Measurements from ENCODE around the gene FBXO4. TPM values are rescaled to one million over a fixed set of nuclear protein-coding genes. Genes with fewer than 3 reads are reported as not detected.

Gene FBXO4
- total and polyA plus RNA-seq, 2 experiments from 2014 or later, result 0.63 to 0.74 TPM

DNA sequence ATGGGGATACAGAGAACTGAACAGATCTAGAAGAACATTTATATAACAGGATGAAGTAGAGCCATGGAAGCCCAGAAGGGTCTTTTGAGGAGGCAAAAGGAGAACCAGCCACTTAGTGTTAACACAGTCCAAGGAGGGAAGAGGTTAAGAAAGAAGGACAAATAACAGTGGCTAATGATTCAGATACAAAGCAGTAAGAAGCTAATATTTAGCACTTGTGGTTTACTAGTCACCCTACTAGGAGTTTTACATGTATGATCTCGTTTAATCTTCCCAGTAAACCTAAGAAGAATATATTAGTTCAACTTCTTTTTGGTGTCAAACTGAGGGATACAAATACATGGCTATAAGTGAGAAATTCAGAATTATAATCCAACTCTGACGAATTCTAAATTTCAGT is 7.7 kb downstream of the FBXO4 start:
- Mint-ChIP-seq H3K36me3 (ENCODE audit: low read depth) (no peaks in the 10 kb centered on the region), H3K4me1 (peaks cover 6% of the 10 kb centered on the region; the same call in 2 of the 3 replicates), H3K27ac (no peak overlapping the region), H3K27me3 (ENCODE audit: insufficient read depth, low read depth, poor library complexity) (no peaks in the 10 kb centered on the region), H3K9me3 (no peaks in the 10 kb centered on the region), H3K4me3 (no peak overlapping the region)
- DNase-seq (ENCODE audit: low spot score) (no peak), ATAC-seq (no peak)
- Histone ChIP-seq H4K20me1 (replicated peaks; ENCODE audit: insufficient read depth) (no peaks in the 10 kb centered on the region), H3F3A (replicated peaks; ENCODE audit: low read depth) (no peaks in the 10 kb centered on the region), H3K4me1 (ENCODE audit: insufficient read depth) (no peaks in the 10 kb centered on the region), H3K27me3 (ENCODE audit: insufficient read depth) (no peaks in the 10 kb centered on the region), H3K4me2 (no peak overlapping the region), H3K79me2 (replicated peaks; ENCODE audit: insufficient read depth) (no peaks in the 10 kb centered on the region), H3K9me2 (ENCODE audit: insufficient read depth) (0 out of 2 replicates have a peak, but pooled peaks cover 6% of the 10 kb centered on the region), H3K27ac (ENCODE audit: low read depth) (no peak overlapping the region), H3K36me3 (ENCODE audit: insufficient read depth) (no peaks in the 10 kb centered on the region), H2AFZ (no peak overlapping the region), H3K4me3 (no peak overlapping the region)
- TF ChIP-seq, protein P1, sequence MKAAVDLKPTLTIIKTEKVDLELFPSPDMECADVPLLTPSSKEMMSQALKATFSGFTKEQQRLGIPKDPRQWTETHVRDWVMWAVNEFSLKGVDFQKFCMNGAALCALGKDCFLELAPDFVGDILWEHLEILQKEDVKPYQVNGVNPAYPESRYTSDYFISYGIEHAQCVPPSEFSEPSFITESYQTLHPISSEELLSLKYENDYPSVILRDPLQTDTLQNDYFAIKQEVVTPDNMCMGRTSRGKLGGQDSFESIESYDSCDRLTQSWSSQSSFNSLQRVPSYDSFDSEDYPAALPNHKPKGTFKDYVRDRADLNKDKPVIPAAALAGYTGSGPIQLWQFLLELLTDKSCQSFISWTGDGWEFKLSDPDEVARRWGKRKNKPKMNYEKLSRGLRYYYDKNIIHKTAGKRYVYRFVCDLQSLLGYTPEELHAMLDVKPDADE (IDR thresholded peaks at IDR 0.05), result no peak

DNA sequence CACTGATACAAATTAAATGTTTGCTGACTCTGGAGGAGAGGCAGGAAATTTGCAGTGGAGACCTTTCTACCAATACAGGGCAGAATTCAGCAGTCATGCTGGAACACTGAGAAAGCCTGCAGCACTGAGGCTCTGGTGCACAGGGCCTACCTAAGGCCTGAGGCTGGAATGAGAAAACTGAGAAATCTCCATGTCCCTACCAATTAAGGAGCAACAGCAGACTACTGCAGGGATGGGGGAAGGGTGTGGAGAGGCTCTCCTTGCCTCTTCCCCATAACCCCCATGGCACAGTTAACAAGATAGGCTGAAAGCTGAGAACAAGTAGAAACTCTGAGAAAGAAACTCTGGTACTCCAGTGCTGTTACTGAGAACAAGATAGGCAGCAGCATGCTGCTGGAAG is 10.5 kb downstream of the FBXO4 start:
- Histone ChIP-seq H3K27me3 (ENCODE audit: insufficient read depth) (no peaks in the 10 kb centered on the region), H3K4me2 (no peak overlapping the region), H3K36me3 (ENCODE audit: insufficient read depth) (no peaks in the 10 kb centered on the region), H3K4me1 (ENCODE audit: insufficient read depth) (no peaks in the 10 kb centered on the region), H3K4me3 (no peak overlapping the region), H3K9me2 (ENCODE audit: insufficient read depth) (0 out of 2 replicates have a peak, but pooled peaks cover 6% of the 10 kb centered on the region), H3K79me2 (replicated peaks; ENCODE audit: insufficient read depth) (no peaks in the 10 kb centered on the region), H3K27ac (ENCODE audit: low read depth) (no peak overlapping the region), H4K20me1 (replicated peaks; ENCODE audit: insufficient read depth) (no peaks in the 10 kb centered on the region), H2AFZ (peak overlapping the region; percentile 81), H3F3A (replicated peaks; ENCODE audit: low read depth) (no peaks in the 10 kb centered on the region)
- Mint-ChIP-seq H3K36me3 (ENCODE audit: low read depth) (no peaks in the 10 kb centered on the region), H3K4me3 (no peak overlapping the region), H3K9me3 (no peaks in the 10 kb centered on the region), H3K27me3 (ENCODE audit: insufficient read depth, low read depth, poor library complexity) (no peaks in the 10 kb centered on the region), H3K4me1 (peaks cover 6% of the 10 kb centered on the region; the same call in 2 of the 3 replicates), H3K27ac (peak overlapping the region; percentile 55)
- DNase-seq (ENCODE audit: low spot score) (peak; percentile 9), ATAC-seq (peak; percentile 67)
- TF ChIP-seq NANOG (IDR thresholded peaks at IDR 0.05; ENCODE audit: borderline replicate concordance) (no peak), STAT1 (IDR thresholded peaks at IDR 0.05; ENCODE audit: unreplicated experiment) (no peak), POLR2AphosphoS5 (IDR thresholded peaks at IDR 0.05; ENCODE audit: low read depth) (no peak), ZNF114 (CRISPR knock-in tag; IDR thresholded peaks at IDR 0.05) (no peak), JUNB (IDR thresholded peaks at IDR 0.05; ENCODE audit: unreplicated experiment) (no peak), EZH2phosphoT487 (IDR thresholded peaks at IDR 0.05; ENCODE audit: unreplicated experiment) (no peak), EZH2 (IDR thresholded peaks at IDR 0.05; ENCODE audit: low read depth, unreplicated experiment) (no peak), CREB1 (CRISPR knock-in tag; IDR thresholded peaks at IDR 0.05; ENCODE audit: low read depth) (no peak)
- TF ChIP-seq, protein P1 (IDR thresholded peaks at IDR 0.05), result no peak
- TF ChIP-seq, protein P2, sequence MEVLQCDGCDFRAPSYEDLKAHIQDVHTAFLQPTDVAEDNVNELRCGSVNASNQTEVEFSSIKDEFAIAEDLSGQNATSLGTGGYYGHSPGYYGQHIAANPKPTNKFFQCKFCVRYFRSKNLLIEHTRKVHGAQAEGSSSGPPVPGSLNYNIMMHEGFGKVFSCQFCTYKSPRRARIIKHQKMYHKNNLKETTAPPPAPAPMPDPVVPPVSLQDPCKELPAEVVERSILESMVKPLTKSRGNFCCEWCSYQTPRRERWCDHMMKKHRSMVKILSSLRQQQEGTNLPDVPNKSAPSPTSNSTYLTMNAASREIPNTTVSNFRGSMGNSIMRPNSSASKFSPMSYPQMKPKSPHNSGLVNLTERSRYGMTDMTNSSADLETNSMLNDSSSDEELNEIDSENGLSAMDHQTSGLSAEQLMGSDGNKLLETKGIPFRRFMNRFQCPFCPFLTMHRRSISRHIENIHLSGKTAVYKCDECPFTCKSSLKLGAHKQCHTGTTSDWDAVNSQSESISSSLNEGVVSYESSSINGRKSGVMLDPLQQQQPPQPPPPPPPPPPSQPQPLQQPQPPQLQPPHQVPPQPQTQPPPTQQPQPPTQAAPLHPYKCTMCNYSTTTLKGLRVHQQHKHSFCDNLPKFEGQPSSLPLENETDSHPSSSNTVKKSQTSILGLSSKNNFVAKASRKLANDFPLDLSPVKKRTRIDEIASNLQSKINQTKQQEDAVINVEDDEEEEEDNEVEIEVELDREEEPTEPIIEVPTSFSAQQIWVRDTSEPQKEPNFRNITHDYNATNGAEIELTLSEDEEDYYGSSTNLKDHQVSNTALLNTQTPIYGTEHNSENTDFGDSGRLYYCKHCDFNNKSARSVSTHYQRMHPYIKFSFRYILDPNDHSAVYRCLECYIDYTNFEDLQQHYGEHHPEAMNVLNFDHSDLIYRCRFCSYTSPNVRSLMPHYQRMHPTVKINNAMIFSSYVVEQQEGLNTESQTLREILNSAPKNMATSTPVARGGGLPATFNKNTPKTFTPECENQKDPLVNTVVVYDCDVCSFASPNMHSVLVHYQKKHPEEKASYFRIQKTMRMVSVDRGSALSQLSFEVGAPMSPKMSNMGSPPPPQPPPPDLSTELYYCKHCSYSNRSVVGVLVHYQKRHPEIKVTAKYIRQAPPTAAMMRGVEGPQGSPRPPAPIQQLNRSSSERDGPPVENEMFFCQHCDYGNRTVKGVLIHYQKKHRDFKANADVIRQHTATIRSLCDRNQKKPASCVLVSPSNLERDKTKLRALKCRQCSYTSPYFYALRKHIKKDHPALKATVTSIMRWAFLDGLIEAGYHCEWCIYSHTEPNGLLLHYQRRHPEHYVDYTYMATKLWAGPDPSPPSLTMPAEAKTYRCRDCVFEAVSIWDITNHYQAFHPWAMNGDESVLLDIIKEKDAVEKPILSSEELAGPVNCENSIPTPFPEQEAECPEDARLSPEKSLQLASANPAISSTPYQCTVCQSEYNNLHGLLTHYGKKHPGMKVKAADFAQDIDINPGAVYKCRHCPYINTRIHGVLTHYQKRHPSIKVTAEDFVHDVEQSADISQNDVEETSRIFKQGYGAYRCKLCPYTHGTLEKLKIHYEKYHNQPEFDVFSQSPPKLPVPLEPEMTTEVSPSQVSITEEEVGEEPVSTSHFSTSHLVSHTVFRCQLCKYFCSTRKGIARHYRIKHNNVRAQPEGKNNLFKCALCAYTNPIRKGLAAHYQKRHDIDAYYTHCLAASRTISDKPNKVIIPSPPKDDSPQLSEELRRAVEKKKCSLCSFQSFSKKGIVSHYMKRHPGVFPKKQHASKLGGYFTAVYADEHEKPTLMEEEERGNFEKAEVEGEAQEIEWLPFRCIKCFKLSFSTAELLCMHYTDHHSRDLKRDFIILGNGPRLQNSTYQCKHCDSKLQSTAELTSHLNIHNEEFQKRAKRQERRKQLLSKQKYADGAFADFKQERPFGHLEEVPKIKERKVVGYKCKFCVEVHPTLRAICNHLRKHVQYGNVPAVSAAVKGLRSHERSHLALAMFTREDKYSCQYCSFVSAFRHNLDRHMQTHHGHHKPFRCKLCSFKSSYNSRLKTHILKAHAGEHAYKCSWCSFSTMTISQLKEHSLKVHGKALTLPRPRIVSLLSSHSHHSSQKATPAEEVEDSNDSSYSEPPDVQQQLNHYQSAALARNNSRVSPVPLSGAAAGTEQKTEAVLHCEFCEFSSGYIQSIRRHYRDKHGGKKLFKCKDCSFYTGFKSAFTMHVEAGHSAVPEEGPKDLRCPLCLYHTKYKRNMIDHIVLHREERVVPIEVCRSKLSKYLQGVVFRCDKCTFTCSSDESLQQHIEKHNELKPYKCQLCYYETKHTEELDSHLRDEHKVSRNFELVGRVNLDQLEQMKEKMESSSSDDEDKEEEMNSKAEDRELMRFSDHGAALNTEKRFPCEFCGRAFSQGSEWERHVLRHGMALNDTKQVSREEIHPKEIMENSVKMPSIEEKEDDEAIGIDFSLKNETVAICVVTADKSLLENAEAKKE (CRISPR knock-in tag; IDR thresholded peaks at IDR 0.05), result no peak
- TF ChIP-seq, protein P3, sequence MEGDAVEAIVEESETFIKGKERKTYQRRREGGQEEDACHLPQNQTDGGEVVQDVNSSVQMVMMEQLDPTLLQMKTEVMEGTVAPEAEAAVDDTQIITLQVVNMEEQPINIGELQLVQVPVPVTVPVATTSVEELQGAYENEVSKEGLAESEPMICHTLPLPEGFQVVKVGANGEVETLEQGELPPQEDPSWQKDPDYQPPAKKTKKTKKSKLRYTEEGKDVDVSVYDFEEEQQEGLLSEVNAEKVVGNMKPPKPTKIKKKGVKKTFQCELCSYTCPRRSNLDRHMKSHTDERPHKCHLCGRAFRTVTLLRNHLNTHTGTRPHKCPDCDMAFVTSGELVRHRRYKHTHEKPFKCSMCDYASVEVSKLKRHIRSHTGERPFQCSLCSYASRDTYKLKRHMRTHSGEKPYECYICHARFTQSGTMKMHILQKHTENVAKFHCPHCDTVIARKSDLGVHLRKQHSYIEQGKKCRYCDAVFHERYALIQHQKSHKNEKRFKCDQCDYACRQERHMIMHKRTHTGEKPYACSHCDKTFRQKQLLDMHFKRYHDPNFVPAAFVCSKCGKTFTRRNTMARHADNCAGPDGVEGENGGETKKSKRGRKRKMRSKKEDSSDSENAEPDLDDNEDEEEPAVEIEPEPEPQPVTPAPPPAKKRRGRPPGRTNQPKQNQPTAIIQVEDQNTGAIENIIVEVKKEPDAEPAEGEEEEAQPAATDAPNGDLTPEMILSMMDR (conservative IDR thresholded peaks at IDR 0.05; ENCODE audit: low read depth in 2 of 2), result no peak

Measured in GM23338 (cell line).